Stimulated activated CD8-positive, alpha-beta memory T cell treated with anti-CD3 and anti-CD28 coated beads, Interleukin-4, amount 100 ng/mL, for 4 hours (primary cell): ENCODE results near the gene CD33.
A peak's percentile ranks its signal among the peaks of the same experiment; 100 is the strongest.

Source experiments
- DNase-seq, 2 donors: peaks; one replicate each; pipeline ENCODE4 v3.0.0-alpha.2; 2020; ENCODE audit warnings: low read depth in 2 of 2, low spot score in 1 of 2

The CD33 gene

DNA sequence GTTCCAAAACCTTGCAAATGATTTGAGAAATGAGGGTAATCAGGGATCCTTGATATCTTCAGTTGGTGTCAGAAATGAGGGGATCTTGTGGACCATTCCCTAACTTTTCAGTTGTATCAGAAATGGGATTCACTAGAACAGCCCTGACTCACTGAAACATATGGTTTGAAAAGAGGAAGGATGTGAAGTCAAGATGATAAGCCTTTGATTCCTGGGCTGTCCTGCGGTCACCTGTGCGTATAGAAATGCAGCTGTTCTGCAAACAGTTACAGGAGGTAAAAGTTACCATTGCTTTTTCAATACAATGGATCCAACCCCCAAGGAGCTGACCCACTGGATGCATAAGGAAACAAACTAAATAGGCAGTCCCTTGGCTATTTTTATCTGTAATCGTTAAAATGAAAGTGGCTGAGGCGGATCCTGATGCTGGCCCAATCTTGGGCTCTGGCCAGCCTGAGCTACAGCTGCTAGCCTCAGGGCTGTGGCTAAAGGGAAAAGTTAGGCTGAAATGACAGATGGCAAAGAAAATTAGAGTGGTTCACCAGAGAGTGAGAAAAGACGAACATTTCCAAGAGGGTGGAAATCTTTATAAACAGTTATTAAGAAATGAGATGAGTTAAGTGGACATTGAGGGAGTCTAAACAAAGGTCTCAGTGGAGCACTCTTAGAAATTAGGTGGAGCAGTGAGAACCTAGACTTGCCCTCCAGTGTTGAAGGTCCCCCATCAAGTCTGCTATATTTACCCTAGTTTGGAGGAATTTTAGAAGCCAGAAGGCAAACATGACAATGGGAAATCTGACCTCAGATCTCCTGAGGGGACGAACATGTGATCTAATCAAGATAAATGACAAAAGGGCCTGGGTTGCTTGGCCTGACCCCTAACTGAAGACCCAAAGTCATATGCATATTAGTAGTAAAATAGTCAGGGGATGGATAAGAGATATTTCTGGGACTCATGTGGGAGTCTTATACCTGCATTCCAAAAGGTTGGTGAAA is 33.6 kb downstream of the CD33 start:
- no peak for DNase-seq

DNA sequence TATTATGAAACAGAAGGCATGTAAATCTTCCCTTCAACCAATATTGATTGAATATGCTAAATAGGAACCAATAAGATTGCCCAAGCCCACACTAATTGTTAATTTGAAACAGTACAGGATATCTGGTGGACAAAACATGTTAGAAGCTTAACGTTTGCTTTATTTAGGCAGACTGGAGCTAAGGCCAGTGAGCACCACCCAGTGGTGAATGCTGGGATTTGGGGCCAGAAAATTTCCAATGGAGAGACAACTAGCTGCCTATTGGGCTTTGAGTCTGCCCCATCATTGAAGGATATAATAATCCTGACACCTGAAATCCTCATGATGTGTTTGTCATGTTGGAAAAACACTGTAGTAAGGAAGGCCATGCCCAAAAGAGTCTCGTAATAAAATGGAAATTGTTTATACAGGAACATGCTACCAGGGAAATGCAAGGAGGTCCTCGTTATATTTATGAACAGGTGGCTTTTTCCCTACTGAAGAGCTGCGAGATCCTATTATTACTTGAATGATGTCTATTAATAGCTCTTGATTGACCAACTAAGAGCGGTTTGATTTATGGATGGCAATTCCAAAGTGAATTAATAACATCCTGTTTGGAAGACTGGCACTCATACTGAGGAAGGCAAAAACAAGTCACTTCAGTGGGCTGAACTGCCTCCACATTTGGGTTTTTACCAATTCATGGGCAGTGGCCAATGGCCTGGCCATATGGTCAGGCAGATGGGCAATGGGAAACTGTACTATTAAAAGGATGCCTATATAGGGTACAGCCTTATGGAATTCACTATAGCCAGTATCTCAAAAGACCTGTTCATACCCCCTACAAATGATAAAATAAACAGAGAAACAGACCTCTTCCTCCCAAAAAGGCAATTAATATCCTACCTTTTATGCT is 34.7 kb downstream of the CD33 start:
- no peak for DNase-seq

DNA sequence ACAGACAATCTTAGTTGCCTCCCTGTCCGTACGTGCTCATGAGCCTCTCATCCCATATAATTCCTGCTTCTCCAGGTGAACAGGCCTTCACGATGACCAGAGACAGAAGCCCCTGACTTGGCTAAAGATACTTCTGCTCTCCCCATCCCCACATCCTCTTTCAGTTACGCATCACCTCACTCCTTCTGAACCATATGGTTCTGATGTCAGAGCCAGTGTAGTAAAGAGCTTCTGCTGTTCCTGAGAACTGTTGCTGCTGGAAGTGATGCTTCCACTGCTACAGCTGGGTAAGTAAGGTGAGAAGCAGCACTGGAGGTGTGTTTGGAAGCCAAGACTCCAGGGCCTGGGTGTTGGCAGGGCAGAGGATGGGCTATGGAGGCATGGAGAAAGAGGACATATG is 38.9 kb downstream of the CD33 start:
- DNase-seq, result no peak

DNA sequence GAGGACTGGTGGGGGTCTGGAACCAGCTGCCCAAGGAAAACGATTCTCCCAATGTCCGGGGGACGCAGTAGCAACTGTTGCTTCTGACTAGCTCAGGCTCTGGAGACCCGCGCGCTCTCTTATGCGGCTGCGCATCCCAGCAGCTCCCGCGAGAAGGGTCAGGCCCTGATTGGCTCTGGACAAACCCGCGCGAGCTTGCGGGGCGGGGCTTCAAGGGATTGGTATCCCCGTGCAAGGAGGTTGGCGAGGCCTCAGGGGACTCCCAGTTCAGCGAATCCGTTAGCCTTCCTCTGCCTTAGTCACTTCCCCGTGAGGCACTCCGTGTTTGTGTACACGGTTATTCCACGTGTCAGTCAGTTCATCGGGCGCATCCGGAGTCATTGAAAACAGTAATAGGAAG is 46.2 kb downstream of the CD33 start:
- no peak for DNase-seq

DNA sequence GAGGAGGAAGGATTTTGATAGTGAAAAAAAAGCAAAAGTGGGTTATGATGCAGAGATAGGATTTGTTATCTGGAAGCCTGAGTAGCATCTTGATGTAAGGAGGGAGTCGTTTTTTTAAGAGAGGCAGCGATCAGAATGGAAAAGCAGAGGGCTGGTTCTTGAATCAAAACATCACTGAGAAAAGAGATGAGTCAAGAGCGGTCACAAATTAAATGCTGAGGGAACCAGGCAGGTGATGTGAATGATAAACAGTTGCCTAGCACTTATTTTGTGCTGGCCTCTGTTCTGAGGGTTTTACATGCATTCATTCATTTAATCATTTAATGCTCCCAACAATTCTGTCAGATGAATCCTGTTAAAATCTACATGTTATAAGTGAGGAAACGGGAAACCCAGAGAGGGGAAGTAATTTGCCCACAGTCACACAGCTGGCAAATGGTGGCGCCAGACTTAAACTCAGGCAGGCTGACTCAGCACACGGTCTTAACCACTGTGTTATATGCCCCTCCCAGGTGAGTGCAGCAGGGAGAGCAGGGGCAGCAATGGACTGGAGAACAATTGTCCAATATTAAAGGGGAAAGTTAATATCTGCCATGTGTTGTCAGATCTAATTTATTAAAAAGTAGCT is 47.4 kb downstream of the CD33 start:
- peak in 1 of 2 donors; percentile 12 for DNase-seq

DNA sequence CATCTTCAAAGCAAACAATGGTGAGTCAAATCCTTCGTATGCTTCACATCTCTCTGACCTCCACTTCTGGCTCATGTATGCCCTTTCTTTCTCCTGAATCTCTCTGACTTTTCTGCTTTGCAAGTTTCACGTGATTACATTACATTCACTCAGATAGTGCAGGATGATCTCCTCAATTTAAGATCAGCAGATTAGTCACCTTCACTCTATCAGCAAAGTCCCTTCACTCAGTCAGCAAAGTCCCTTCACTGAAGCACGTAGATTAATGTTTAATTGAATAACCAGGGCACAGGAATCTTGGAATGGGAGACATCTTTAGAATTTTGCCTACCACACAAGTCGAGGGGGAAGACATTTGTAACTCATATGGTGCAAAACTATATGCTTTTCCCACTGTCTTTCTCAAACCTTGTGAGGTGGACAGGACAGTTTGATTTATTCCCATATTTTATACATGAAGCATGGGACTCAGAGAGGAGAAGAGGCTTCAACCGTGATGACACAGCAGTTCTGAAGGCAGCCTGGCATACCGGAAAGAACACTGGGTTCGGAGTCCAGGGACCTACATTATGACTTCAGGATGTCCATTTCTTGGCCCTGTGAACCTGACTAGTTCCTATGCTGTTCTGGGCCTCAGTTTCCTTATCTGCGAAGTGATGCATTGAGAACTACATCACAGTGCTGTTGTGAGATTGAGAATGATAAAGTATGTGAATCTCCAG is 49.3 kb downstream of the CD33 start:
- no peak for DNase-seq

DNA sequence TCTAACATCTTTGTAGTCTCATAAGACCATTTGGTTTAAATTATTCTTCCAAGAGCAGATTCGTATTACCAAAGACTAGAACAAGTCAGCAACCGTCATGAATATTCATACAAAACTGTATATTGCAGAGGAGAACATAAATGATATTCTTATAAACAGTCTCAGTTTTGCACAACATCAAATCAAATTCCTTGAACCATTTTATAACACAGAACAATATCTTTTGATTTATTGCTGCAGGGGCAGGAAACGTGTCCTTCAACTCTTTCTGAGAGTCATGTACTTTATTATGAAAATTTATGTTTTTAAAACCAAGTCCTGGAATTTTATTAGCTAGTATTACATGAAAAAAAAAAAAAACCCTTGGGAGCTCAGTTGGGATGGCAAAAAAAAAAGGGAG is 52.2 kb downstream of the CD33 start:
- no peak for DNase-seq

DNA sequence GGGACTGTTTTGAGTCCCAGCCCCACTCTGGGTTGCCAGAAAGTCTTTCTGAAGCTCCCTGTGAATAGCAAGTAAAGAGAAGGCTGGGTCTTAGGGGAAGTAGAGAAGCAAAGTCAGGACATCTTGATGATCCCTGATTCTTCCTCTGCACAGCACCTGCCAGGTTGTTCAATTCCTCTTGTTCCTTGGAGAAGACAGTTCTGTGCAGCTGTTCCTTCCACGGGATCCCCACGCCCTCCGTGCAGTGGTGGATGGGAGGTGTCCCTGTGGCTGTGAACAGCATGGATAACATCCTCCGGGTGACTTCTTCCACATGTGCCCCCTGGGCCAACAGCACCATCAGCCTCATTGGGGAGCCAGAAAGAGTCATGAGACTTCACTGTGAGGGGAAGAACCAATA is 57.5 kb downstream of the CD33 start:
- DNase-seq, result no peak

DNA sequence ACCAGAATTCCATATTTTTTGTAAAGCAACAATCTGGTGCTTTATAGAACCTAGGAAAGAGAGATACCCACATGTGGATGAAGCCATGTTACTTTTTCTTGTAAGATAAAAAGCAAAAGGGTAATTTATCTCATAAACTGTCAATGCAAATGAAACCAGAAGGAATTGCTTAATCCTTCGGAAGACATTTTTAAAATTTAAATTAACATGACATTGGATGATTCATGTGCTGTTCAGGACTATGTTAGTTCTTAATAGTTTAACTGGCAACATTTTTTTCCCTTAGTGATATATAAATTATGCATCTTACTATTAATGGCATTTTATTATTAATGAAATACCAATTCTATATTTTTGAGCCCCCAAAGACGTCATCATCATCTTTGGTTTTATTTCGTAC is 60.8 kb downstream of the CD33 start:
- DNase-seq, result no peak
